Measurements from ENCODE around the gene SSTR5.

DNA sequence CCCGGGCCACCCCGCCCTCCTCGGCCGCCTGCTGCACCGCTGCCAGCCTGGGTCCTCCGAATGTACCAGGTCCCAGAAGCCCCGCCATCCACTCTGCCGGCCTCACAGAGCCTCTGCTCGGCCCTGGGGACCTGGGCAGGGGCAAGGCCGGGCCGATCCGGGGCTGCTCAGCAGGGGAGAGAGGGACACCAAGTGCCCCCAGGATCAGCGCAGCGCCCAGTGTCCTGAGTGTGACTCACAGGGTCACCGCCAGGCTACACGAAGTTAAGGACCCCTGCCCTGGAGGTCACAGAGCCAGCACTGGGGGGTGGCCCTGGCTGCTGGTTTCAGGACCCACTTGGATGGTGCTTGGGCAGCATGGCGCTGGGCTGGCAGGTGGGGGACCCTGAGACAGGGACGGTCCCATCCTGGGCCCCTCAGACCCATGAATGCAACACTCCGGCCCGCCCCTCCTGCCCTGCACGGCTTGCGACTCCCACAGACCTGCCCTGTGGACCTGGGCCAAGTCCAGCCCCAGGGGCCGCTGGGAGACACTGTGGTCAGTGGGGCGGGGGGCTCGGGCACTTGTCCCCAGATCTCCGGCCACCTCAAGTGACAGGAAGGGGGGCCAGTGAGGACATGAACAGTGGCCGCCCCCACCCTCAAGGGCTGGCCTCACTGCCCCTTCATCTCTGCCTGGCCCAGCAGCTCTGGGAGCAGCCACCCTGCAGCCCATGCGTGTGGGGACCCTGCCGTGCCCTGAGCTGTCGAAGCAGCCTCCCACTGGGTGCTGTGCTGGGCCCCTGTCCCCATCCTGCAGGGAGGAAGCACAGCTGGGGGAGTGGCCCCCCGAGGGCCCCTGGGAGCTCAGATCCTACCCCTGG lies 23.2 kb upstream of the SSTR5 start:
- TF ChIP-seq POLR2A (IDR thresholded peaks at IDR 0.05; ENCODE audit: low read length) (no peak), GATA1 (IDR thresholded peaks at IDR 0.05; ENCODE audit: low read depth, low read length) (no peak)

All from erythroblast (primary cell).